GM12878 (cell line): ENCODE results near the gene GGCX. TPM values are rescaled to one million over a fixed set of nuclear protein-coding genes. Genes with fewer than 3 reads are reported as not detected.

Experiments
- BHLHE40 ChIP-seq, 2 experiments: fragments of 450-650 bp in 1 of 2; IDR thresholded peaks; 2 replicates each; pipeline ENCODE4 v1.6.1; 2011 to 2017; ENCODE audit warnings: low read depth in 2 of 2, borderline replicate concordance in 1 of 2, improper control_type of control experiment in 1 of 2, low read length in 1 of 2, mild to moderate bottlenecking in 1 of 2
- NR2F1 ChIP-seq: fragments of 450-650 bp; conservative IDR thresholded peaks from 2 replicates; pipeline ENCODE4 v1.6.1; 2017; ENCODE audit warnings: mild to moderate bottlenecking
- polyA plus RNA-seq, 11 experiments: library from polyadenylated mRNA; depleted of rRNA in 4 of 11; unstranded in 6 of 11; stranded (reverse) in 5 of 11; fragments of >200 nt; fragmentation: Nextera tagmentation in 4 of 11; fragmentation: Illumina TruSeq in 1 of 11; extraction: Ambion mirVana in 4 of 11; extraction: Trizol in 1 of 11; gene quantifications; 1 replicate in 1 of 11; 2 replicates in 10 of 11; pipeline versions ENCODE4 v1.2.1 to v1.2.3, GENCODE V29; 2011 to 2016; ENCODE audit warnings: inconsistent platforms in 2 of 11, missing spikeins in 2 of 11, low read depth in 1 of 11
- total RNA-seq, 4 experiments: library from RNA; depleted of rRNA in 3 of 4; stranded (reverse); fragments of >200 nt in 3 of 4; fragmentation: Illumina TruSeq in 1 of 4; extraction: Trizol in 1 of 4; gene quantifications; 2 replicates each; pipeline versions ENCODE4 v1.2.1 to v1.2.3, GENCODE V29; 2013 to 2021
- TF ChIP-seq, protein P1 (sequence below): fragments of 450-650 bp; formaldehyde crosslinking; IDR thresholded peaks from 2 replicates; pipeline ENCODE4 v1.4.0; 2020; ENCODE audit warnings: mild to moderate bottlenecking, moderate library complexity
- TF ChIP-seq, protein P2 (sequence below): fragments of 450-650 bp; formaldehyde crosslinking; IDR thresholded peaks from 2 replicates; pipeline ENCODE4 v1.5.0; 2022; ENCODE audit warnings: mild to moderate bottlenecking, missing genetic modification characterization

GGCX gene
- total and polyA plus RNA-seq, 10 of the 15 experiments (the other 5 are each of a cell fraction or from before 2014, with no cell fraction given) = 18.1 to 52.7 (median 25.0) TPM

DNA sequence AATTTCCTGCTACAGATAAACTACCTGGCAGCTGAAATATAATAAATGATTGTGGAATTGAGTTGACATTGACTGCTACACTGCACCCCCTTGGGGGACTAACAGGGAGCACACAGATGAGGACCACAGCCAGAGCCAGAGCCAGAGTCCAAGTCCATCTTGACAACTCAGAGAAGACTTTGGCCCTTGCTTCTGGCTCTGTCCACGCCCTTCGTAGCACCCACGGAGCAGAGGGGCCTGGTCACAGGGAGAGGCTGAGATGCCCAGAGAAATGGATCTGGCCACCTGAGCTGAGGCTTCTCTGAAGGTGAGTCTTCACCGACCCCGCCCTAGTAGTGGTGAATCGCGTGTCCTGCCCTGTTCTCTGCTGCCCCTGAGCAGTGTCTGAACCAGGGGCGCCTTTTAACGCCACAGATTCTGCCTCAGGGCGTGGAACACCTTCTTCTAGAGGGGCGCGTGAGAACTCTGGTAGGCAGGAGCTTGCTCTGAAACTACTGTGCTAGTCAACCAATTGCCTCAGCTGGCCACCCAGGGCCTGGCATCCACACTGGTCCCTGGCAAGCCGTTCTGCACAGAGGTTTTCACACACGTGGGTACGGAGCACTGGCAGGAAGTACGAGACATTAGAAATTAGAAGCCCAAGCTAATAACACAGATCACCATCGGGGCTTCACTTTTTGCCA is 58.0 kb downstream of the GGCX start (continued):
- TF ChIP-seq, protein P1, sequence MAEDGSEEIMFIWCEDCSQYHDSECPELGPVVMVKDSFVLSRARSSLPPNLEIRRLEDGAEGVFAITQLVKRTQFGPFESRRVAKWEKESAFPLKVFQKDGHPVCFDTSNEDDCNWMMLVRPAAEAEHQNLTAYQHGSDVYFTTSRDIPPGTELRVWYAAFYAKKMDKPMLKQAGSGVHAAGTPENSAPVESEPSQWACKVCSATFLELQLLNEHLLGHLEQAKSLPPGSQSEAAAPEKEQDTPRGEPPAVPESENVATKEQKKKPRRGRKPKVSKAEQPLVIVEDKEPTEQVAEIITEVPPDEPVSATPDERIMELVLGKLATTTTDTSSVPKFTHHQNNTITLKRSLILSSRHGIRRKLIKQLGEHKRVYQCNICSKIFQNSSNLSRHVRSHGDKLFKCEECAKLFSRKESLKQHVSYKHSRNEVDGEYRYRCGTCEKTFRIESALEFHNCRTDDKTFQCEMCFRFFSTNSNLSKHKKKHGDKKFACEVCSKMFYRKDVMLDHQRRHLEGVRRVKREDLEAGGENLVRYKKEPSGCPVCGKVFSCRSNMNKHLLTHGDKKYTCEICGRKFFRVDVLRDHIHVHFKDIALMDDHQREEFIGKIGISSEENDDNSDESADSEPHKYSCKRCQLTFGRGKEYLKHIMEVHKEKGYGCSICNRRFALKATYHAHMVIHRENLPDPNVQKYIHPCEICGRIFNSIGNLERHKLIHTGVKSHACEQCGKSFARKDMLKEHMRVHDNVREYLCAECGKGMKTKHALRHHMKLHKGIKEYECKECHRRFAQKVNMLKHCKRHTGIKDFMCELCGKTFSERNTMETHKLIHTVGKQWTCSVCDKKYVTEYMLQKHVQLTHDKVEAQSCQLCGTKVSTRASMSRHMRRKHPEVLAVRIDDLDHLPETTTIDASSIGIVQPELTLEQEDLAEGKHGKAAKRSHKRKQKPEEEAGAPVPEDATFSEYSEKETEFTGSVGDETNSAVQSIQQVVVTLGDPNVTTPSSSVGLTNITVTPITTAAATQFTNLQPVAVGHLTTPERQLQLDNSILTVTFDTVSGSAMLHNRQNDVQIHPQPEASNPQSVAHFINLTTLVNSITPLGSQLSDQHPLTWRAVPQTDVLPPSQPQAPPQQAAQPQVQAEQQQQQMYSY (CRISPR knock-in tag) = no peak
- TF ChIP-seq NR2F1 (no peak), BHLHE40 (IDR thresholded peaks at IDR 0.05; ENCODE audit: borderline replicate concordance in 1 of 2, low read depth in 2 of 2, low read length in 1 of 2) (no peak)
- TF ChIP-seq, protein P2, sequence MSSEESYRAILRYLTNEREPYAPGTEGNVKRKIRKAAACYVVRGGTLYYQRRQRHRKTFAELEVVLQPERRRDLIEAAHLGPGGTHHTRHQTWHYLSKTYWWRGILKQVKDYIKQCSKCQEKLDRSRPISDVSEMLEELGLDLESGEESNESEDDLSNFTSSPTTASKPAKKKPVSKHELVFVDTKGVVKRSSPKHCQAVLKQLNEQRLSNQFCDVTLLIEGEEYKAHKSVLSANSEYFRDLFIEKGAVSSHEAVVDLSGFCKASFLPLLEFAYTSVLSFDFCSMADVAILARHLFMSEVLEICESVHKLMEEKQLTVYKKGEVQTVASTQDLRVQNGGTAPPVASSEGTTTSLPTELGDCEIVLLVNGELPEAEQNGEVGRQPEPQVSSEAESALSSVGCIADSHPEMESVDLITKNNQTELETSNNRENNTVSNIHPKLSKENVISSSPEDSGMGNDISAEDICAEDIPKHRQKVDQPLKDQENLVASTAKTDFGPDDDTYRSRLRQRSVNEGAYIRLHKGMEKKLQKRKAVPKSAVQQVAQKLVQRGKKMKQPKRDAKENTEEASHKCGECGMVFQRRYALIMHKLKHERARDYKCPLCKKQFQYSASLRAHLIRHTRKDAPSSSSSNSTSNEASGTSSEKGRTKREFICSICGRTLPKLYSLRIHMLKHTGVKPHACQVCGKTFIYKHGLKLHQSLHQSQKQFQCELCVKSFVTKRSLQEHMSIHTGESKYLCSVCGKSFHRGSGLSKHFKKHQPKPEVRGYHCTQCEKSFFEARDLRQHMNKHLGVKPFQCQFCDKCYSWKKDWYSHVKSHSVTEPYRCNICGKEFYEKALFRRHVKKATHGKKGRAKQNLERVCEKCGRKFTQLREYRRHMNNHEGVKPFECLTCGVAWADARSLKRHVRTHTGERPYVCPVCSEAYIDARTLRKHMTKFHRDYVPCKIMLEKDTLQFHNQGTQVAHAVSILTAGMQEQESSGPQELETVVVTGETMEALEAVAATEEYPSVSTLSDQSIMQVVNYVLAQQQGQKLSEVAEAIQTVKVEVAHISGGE = no peak
